M059J (cell line): Measurements from ENCODE around the gene SEC63. TPM values are rescaled to one million over a fixed set of nuclear protein-coding genes. Genes with fewer than 3 reads are reported as not detected.
"Not testable (repeated sequence)": the region's sequence is repeated elsewhere in the genome, so short reads cannot be mapped to it uniquely, and the experiment has no call there.

Source experiments
- DNase-seq: peaks from one replicate; pipeline ENCODE4 v3.0.0-alpha.2; 2012; ENCODE audit warnings: low read depth
- total RNA-seq: library from RNA; depleted of rRNA; stranded (reverse); fragments of >200 nt; shearing (Covaris generic); gene quantifications from 2 replicates; pipeline ENCODE4 v1.2.3, GENCODE V29; 2014

SEC63 gene
- total RNA-seq, 1 experiment from 2014 or later, result 22.9 TPM

GRCh38 chr6:107932580-107932979 lies 25.4 kb downstream of the SEC63 start:
- DNase-seq, result no peak

DNA sequence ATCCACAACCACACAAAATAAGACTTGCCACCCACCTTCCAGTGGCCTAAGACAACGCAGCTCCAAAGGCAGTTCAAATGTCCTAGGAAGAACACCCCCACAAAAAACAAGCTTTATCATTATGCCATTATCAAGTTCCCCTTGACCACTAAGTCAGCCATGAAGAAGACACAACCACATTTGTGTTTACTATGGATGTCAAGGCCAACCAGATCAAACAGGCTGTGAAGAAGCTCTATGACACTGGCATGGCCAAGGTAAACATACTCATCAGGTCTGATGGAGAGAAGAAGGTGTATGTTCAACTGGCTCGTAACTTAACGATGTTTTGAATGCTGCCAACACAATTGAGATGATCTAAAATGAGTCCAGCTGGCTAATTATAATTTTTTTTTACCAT lies 26.1 kb downstream of the SEC63 start:
- DNase-seq, result no peak

DNA sequence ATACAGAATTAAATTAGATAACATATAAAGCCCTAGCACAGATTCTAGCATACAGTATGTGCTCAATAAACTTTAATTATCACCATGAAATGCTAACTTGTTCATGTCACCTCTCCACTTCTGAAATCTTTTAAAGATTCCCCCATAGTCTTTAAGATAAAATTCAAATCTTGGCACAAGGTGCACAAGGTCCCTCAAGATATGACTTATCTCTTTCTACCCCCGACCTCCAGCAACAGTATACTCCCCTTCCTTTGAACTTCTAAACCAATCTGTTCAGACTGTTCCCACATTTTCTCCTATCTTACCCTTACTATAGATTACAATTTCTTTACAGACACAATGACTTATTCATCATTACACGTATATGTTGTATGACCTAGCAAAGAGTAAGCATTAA lies 29.0 kb downstream of the SEC63 start:
- DNase-seq, result no peak

DNA sequence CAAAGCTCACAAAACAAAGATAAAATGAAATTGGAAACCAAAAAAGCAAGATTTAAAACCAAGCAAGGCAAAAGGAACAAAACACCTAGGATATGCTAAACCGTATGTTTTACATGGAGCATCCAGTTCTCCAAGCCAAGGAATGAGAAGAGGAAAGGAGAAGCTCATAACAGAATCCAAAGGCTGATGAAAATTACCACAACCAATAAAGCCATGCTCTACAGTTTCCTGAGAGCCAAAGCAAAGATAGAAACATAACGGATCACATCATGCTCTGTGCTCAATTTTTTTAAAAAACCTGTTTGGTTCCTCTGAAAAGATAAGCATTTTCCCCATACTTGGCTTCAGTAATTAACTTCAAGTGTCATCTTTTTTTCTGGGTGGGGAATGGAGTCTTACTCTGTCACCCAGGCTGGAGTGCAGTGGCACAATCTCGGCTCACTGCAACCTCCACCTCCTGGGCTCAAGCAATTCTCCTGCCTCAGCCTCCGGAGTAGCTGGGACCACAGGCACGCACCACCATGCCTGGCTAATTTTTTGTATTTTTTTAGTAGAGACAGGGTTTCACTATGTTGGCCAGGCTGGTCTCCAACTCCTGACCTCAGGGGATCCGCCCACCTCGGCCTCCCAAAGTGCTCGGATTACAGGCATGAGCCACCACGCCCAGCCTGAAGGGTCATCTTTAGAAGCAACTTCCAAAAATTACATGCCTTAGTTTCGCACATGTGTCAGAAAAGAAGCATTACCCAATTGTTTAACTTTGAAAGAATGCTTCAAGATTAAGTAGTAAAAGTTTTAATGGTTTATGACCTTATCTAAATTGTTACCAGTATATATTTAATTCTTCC lies 31.1 kb downstream of the SEC63 start:
- not testable (repeated sequence) for DNase-seq

DNA sequence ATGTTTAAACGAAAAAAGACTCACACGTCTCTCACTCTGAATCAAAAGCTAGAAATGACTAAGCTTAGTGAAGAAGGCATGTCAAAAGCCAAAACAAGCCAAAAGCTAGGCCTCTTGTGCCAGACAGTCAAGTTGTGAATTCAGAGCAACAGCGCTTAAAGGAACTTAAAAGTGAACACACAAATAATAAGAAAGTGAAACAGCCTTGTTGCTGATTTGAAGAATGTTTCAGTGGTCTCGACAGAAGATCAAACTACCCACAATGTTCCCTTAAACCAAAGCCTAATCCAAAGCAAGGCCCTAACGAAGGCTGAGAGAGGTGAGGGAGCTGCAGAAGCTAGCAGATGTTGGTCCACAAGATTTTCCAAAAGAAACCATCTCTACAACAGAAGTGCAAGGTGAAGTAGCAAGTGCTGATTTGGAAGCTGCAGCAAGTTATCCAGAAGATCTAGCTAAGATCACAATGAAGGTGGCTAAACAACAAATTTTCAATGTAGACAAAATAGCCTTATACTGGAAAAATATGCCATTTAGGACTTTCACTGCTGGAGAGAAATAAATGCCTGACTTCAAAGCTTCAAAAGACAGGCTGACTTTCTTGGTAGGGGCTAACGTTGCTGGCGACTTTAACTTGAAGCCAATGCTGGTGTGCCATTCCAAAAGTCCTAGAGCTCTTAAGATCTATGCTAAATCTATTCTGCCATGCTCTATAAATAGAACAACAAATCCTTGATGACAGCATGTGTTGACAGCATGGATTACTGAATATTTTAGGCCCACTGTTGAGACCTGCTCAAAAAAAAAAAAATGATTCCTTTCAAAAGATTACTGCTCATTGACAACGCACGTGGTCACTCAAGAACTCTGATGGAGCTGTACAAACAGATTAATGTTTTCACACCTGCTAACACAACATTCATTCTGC lies 40.3 kb downstream of the SEC63 start:
- DNase-seq, result no peak

- not testable (repeated sequence) for DNase-seq
These were observed 41.0 kb downstream of the SEC63 start for GRCh38 chr6:107916961-107917360.

DNA sequence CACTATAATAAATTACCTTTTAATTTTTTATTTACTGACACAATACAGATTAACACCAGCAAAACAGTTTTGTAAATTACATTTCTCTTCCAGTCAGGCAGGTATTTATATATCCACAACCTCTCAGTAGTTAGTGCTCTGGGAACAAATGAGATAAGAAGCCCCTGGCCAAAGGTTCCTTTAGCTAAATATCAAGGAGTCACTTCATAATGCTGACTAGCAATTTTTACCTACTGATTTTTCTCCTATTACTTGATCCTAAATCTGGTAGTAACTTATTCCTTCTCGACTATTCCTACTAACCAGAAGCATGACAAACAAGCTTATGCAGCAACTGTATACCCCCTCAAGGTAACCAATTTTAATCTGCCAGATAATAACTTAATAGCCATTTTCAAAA lies 46.3 kb downstream of the SEC63 start:
- DNase-seq, result no peak

GRCh38 chr6:107894809-107895396 lies 63.1 kb downstream of the SEC63 start:
- DNase-seq, result no peak

DNA sequence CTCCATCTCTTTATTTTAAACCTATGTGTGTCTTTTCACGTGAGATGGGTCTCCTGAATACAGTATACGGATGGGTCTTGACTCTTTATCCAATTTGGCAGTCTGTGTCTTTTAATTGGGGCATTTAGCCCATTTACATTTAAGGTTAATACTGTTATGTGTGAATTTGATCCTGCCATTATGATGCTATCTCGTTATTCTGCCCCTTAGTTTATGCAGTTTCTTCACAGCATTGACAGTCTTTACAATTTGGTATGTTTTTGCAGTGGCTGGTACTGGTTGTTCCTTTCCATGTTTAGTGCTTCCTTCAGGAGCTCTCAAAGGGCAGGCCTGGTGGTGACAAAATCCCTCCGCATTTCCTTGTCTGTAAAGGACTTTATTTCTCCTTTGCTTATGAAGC lies 67.6 kb downstream of the SEC63 start:
- DNase-seq, result not testable (repeated sequence)

- DNase-seq, result not testable (repeated sequence)
These were observed 72.1 kb downstream of the SEC63 start for GRCh38 chr6:107885950-107886349.

GRCh38 chr6:107879941-107880340 lies 78.1 kb downstream of the SEC63 start:
- DNase-seq, result no peak

DNA sequence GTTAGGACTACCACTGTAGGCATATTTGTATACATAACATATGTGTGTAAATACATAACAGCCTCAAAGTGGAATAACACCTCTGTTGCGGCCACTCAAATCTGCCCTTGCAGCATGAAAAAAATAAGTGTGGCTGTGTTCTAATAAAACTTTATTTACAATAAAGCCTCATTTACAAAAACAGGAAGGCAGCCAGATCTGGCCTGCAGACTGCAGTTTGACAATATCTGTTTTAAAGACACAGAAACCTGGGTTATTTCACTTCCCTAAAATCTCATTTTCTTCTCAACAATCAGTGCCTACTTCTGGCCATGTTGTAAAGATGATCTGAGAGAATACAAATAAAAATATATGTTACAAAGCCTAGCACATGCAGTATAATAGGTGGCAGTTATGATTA lies 80.0 kb downstream of the SEC63 start:
- DNase-seq, result no peak

DNA sequence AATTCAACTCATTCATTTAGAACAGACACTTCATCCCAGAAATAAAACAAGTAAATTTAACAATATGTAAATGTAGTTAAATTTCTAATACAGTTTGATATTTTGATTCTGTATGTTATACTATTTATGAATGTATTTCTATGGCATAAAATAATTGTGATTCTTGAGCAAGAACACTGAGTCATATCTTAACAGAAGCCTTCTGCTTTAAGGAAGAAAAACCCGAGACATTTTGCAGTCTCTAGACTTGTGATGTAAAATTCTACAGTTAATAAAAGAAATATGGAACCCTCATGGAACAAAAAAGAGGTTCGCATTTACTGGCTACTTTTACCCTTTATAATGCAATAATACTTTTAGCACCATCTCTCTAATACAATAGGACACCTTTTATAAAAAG lies 86.0 kb downstream of the SEC63 start:
- DNase-seq, result no peak

GRCh38 chr6:107871512-107871911 lies 86.5 kb downstream of the SEC63 start:
- DNase-seq, result not testable (repeated sequence)

GRCh38 chr6:107871016-107871415 lies 87.0 kb downstream of the SEC63 start:
- no peak for DNase-seq

GRCh38 chr6:107870381-107870780 lies 87.6 kb downstream of the SEC63 start:
- peak; percentile 43 for DNase-seq

- DNase-seq, result no peak
These were observed 88.1 kb downstream of the SEC63 start for GRCh38 chr6:107869871-107870270.

GRCh38 chr6:107868867-107869611 lies 89.0 kb downstream of the SEC63 start:
- no peak for DNase-seq

DNA sequence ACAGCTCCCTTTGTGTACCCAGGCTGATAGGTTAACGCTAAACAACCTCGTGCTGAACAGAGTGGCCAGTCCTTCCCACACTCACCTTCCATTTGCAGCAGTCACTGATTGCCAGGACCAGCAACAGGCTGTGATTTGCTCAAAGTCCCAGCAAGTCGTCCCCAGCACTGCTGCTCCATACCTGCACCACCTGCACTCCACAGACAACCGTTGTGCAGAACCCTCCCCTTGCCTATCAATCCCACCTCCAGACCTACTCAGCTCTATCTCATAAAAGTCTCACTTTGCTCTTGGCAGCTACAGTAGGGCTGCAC lies 90.7 kb downstream of the SEC63 start:
- no peak for DNase-seq

DNA sequence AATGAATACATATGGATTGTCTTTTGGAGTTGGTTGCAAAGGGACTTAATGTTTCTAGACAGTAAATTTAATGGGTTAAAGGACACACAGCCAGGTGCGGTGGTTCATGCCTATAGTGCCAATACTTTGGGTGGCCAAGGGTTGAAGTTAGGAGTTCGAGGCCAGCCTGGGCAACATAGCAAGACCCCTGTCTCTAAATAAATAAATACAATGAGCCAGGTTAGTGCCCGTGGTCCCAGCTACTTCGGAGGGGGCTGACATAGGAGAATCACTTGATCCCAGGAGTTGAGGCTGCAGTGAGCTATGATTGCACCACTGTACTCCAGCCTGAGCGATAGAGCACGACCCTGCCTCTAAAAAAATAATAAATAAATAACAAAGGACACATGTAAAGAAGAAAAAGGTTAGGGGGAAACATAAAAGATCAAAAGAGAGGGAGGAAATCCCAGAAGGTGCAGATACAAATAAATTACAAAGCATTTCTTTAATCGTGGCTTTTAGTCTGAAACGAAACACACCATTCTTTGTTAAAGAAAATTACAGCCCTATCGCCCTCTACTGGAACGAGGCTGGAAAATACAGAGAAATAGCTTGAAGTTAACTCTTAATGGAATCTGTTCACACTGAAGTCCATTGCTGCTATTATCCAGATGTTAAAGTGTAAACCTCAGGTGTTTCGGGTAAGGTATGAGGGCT lies 91.3 kb downstream of the SEC63 start:
- peak; percentile 56 for DNase-seq
